Glutamatergic neuron (in vitro differentiated cells): Measurements from ENCODE around the gene ASAH2B. TPM values are rescaled to one million over a fixed set of nuclear protein-coding genes. Genes with fewer than 3 reads are reported as not detected.
"Not testable (repeated sequence)": the region's sequence is repeated elsewhere in the genome, so short reads cannot be mapped to it uniquely, and the experiment has no call there.

Experiments
- DNase-seq: peaks from one replicate; pipeline ENCODE4 v3.0.0; 2022
- H3K27ac Mint-ChIP-seq: one replicate; pipeline ENCODE4 v1.8.0; 2020; ENCODE audit warnings: mild to moderate bottlenecking, mixed read lengths, inconsistent platforms; ENCODE audit not compliant: unreplicated experiment
- H3K27me3 Mint-ChIP-seq: one replicate; pipeline ENCODE4 v1.8.0; 2020; ENCODE audit warnings: mild to moderate bottlenecking, moderate library complexity, mixed read lengths, inconsistent platforms; ENCODE audit not compliant: unreplicated experiment
- H3K36me3 Mint-ChIP-seq: one replicate; pipeline ENCODE4 v1.8.0; 2020; ENCODE audit warnings: mild to moderate bottlenecking, mixed read lengths, inconsistent platforms; ENCODE audit not compliant: unreplicated experiment
- H3K4me1 Mint-ChIP-seq: one replicate; pipeline ENCODE4 v1.8.0; 2020; ENCODE audit warnings: mild to moderate bottlenecking, low read depth, mixed read lengths, inconsistent platforms; ENCODE audit not compliant: unreplicated experiment
- H3K4me3 Mint-ChIP-seq: one replicate; pipeline ENCODE4 v1.8.0; 2020; ENCODE audit warnings: mild to moderate bottlenecking, mixed read lengths, inconsistent platforms; ENCODE audit not compliant: unreplicated experiment
- H3K9me3 Mint-ChIP-seq: one replicate; pipeline ENCODE4 v1.8.0; 2020; ENCODE audit warnings: mild to moderate bottlenecking, moderate library complexity, mixed read lengths, inconsistent platforms; ENCODE audit not compliant: unreplicated experiment
- long read RNA-seq: library from polyadenylated mRNA; unstranded; transcript quantifications from one replicate; pipeline ENCODE4 v2.0.0, GENCODE V29; 2020; ENCODE audit not compliant: unreplicated experiment
- total RNA-seq: library from RNA; stranded (reverse); fragmentation: NEBNext Ultra II Directional; extraction: Animal tissue kit (Norgen Biotek cat#: 25700); gene quantifications from one replicate; pipeline ENCODE4 v1.2.1, GENCODE V29; 2021; ENCODE audit not compliant: unreplicated experiment
- TF ChIP-seq, protein P1 (sequence below): fragments of 200-600 bp; sonication (generic); IDR thresholded peaks from one replicate; pipeline ENCODE4 v1.5.0; 2021; ENCODE audit not compliant: partially characterized antibody, unreplicated experiment

ASAH2B gene
- total RNA-seq = 15.5 TPM
- long read RNA-seq, partial matches to known transcripts = 1 of 4 reads
- long read RNA-seq, other reads (novel, unspliced or antisense) = 2 of 4 reads

DNA sequence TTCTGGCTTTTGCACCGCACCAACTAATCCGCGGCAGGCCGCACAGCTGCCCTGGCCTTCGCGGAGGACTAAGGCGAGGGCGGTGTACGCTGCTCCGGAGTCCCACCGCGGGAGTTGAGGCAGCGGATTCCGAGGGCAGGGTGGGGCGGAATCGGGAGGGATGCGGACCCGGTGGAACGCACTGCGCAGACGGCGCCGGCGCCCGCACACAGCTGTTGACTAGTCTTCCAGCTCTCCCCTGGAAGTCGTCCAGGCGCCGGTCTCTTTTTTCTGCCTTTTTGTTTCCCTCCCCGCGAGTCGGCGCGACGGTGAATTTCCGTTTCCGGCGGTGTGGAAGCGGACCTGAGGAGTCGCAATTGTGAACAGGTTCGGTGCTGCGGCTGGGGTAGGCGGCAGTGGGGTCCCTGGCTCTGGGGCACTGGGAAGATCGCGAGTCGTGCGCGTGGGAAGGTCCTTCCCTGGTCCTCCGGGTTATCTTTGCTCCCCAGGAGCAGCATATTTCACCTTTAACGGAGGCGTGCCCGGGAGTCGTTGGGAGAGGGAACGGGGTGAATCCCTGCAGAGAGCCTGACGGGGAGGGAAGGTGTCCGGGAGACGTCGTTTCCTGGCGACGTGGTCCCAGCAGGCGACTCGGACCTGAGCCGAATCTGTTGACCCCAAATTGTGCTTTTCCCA is at the start of gene ASAH2B:
ASAH2B (plus strand) TSS at position 319 of the 675 bp plus-strand sequence. CDS start 5,195 bp downstream, outside the sequence.
- TF ChIP-seq, protein P1, sequence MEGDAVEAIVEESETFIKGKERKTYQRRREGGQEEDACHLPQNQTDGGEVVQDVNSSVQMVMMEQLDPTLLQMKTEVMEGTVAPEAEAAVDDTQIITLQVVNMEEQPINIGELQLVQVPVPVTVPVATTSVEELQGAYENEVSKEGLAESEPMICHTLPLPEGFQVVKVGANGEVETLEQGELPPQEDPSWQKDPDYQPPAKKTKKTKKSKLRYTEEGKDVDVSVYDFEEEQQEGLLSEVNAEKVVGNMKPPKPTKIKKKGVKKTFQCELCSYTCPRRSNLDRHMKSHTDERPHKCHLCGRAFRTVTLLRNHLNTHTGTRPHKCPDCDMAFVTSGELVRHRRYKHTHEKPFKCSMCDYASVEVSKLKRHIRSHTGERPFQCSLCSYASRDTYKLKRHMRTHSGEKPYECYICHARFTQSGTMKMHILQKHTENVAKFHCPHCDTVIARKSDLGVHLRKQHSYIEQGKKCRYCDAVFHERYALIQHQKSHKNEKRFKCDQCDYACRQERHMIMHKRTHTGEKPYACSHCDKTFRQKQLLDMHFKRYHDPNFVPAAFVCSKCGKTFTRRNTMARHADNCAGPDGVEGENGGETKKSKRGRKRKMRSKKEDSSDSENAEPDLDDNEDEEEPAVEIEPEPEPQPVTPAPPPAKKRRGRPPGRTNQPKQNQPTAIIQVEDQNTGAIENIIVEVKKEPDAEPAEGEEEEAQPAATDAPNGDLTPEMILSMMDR = no peak
- Mint-ChIP-seq H3K9me3 (peaks cover 18% of the 10 kb centered on the region), H3K4me1 (no peaks in the 10 kb centered on the region), H3K4me3 (peak within 1 kb of the TSS; percentile 99), H3K27me3 (peaks cover 15% of the 10 kb centered on the region), H3K27ac (peak within 1 kb of the TSS; percentile 98), H3K36me3 (no peaks in the 10 kb centered on the region)
- peak; percentile 87 for DNase-seq

DNA sequence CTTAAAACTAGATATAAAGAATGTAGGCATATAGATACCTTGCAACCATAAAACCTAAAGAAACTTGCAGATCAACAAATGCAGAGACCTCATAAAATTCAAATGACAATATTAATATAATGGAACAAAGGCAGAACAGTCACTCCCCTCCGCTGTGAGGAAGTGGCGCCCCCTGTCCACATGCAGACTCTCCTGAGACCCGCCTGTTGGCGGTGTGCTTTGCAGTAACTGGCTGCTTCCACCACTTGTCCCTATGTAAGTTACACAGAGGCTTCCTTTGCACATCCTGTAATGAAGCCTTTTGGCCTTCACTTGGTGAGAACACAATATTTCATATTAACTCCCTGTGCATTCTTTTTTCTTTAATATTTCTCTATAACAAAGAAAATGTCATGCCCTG is 41.9 kb upstream of the ASAH2B start:
- not testable (repeated sequence) for H3K4me1 Mint-ChIP-seq, DNase-seq, H3K4me3 Mint-ChIP-seq, H3K27me3 Mint-ChIP-seq, H3K36me3 Mint-ChIP-seq, H3K9me3 Mint-ChIP-seq, H3K27ac Mint-ChIP-seq

DNA sequence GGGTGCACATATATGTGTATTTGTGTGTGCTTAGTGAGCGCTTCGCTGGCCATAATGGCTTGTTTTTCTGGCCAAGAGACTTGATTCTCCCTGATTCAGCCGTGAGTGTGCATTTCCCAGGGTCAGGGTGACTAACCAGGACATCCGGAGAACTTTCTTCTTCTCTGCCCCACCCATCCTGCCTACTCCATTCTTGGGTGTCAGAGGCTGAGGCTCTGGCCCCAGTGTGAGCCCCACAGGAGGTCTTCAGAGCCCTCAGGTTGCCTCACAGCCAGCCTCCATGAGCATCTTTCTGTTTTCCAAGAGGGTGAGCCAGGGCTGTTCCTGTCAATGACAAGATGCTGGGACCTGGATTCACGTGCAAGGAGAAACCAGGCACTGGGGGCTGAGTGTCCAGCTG is 37.8 kb upstream of the ASAH2B start:
- not testable (repeated sequence) for H3K9me3 Mint-ChIP-seq, H3K4me3 Mint-ChIP-seq, DNase-seq, H3K27ac Mint-ChIP-seq, H3K4me1 Mint-ChIP-seq, H3K27me3 Mint-ChIP-seq, H3K36me3 Mint-ChIP-seq

DNA sequence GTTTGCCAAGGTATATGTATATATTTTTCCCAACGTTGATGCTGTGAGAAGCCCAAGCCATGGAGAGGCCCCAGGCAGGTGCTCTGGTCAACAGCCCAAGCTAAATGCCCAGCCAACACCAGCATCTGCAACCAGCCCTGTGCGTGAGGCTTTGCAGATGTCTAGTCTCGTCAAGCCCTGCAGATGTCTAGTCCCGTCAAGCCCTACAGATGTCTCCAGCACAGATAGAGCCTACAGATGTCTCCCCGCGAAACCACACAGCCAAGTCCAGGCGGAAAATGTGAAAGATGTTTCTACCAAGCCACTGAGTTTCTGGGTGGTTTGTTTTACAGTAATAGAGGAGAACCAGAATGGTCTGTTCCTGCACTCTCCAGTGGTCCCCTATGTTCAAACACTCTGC is 36.7 kb upstream of the ASAH2B start:
- H3K4me3 Mint-ChIP-seq, H3K9me3 Mint-ChIP-seq, H3K36me3 Mint-ChIP-seq, H3K4me1 Mint-ChIP-seq, DNase-seq, H3K27ac Mint-ChIP-seq, H3K27me3 Mint-ChIP-seq: not testable (repeated sequence)

DNA sequence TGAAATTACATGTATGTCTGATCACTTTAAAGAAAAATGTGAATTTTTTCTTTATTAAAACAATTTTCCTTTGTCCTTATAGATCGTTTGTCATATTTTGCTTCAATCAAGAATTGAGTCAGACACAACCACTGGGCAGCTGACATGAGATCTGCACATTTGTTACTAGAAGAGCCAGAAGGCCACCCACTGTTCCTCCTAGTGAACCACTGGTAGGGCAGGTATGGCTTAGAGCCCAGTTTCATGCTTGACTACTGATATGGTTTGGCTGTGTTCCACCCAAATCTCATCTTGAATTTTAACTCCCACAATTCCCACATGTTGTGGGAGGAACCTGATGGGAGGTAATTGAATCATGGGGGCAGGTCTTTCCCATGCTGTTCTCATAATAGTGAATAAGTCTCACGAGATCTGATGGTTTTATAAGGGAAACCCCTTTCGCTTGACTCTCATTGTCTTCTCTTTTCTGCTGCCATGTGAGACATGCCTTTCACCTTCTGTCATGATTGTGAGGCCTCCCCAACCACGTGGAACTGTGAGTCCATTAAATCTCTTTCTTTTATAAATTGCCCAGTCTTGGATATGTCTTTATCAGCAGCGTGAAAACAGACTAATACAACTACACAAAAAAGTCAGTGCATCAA is 35.2 kb upstream of the ASAH2B start:
- DNase-seq, H3K27me3 Mint-ChIP-seq, H3K36me3 Mint-ChIP-seq, H3K4me1 Mint-ChIP-seq, H3K9me3 Mint-ChIP-seq, H3K27ac Mint-ChIP-seq, H3K4me3 Mint-ChIP-seq: not testable (repeated sequence)

DNA sequence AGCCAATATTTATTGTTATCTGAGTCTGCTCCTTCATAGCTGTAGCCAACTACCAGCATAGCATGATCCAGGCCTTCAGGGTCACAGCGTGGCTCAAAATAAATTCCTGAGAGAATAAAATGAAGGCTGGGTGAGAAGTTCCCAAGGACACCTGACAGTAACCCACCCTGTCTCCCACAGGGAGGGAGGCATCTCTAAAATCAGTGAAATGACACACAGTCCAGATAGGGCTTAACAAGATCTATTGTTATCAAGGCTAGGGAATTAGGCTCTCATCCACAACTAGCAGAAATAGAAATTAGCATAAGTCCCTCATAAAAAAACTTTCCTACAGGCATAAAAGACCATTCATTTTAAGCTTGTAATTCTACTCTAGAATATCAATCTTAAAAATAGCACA is 33.7 kb upstream of the ASAH2B start:
- H3K4me3 Mint-ChIP-seq, H3K4me1 Mint-ChIP-seq: not testable (repeated sequence)

DNA sequence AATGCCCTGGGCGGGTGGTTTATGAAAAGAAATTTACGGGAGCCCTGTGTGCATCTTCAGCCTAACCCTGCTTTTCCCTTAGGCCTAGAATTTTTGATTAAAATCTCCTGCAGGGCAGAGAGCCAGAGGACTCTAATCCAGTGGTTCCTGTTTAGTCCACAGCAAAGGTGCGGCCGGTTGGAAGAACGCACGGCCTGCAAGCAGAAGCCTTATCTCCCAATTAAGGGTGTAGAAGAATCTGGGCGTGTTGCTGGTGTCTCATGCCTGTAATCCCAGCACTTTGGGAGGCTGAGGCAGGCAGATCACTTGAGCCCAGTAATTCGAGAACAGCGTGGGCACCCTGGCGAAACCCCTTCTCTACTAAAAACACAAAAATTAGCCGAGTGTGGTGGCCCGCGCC is 29.5 kb upstream of the ASAH2B start:
- not testable (repeated sequence) for DNase-seq, H3K36me3 Mint-ChIP-seq, H3K9me3 Mint-ChIP-seq

More for the DNA sequence above, 33.7 kb upstream of the ASAH2B start:
- H3K36me3 Mint-ChIP-seq, H3K9me3 Mint-ChIP-seq, DNase-seq, H3K27me3 Mint-ChIP-seq, H3K27ac Mint-ChIP-seq: not testable (repeated sequence)

DNA sequence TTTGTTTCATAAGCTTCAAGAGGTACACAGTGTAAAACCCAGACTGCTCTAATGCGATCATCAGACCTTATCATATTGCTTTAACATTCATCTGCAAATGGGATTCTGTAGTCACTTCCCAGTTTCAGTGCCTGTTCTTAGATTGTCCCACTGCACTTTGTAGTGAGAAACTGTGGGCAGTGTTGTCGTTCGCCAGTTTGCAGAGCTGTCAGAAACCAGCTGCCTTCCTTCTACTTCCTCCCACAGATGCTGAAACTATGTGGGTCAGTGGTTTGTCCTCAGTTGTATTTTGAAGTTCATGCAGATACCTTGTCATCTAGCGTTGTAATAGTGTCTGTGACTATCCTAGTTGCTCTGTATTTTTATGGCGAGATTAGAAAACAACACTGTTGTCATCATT is 15.9 kb upstream of the ASAH2B start:
- H3K27ac Mint-ChIP-seq, H3K9me3 Mint-ChIP-seq, H3K27me3 Mint-ChIP-seq, DNase-seq, H3K4me3 Mint-ChIP-seq, H3K4me1 Mint-ChIP-seq, H3K36me3 Mint-ChIP-seq: not testable (repeated sequence)

More for the DNA sequence above, 29.5 kb upstream of the ASAH2B start:
- H3K27me3 Mint-ChIP-seq, H3K27ac Mint-ChIP-seq, H3K4me3 Mint-ChIP-seq, H3K4me1 Mint-ChIP-seq: not testable (repeated sequence)

DNA sequence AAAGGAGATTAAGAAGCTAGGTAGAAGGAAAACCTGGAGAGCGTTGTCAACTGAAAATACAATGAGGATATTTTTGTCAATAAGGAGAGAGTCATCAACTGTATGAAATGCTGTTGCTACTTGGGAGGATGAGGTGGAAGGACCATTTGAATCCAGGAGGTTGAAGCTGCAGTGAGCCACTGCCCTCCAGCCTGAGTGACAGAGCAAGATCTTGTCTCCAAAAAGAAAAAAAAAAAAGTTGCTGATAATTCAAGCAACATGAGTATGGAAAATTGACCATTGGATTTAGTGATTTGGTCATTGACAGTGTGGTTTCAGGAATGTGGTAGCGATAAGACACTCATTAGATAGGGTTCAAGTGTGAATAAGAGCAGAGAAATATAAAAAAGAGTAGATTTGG is 11.6 kb upstream of the ASAH2B start:
- not testable (repeated sequence) for H3K27ac Mint-ChIP-seq, H3K4me3 Mint-ChIP-seq, DNase-seq, H3K27me3 Mint-ChIP-seq, H3K4me1 Mint-ChIP-seq, H3K36me3 Mint-ChIP-seq, H3K9me3 Mint-ChIP-seq

DNA sequence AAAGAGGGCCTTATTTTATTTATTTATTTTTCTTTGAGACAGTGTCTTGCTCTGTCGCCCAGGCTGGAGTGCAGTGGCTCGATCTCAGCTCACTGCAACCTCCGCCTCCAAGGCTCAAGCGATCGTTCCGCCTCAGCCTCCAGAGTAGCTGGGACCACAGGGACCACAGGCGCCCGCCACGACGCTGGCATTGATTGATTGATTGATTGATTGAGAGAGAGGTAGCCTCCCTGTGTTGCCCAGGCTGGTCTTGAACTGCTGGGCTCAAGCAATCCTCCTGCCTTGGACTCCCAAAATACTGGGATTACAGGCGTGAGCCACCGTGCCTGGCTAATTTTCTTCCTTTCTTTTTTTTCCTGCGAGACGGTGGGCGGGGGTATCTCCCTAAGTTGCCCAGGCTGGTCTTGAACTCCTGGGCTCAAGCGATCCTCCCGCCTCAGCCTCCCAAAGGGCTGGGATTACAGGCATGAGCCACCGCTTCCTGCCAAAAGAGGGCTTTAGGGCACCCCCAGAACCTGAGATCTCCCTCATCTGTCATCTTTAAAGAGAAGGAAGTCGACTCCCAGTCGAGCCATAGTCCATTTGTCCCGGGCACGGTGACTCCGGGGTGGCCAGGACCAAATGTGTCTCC is 634 bp upstream of the ASAH2B start:
- not testable (repeated sequence) for DNase-seq, H3K36me3 Mint-ChIP-seq, H3K4me1 Mint-ChIP-seq
- H3K27ac Mint-ChIP-seq = peak overlapping the region; percentile 98
- peak overlapping the region; percentile 99 for H3K4me3 Mint-ChIP-seq
- H3K27me3 Mint-ChIP-seq = peaks cover 15% of the 10 kb centered on the region
- H3K9me3 Mint-ChIP-seq = peaks cover 18% of the 10 kb centered on the region
